HepG2 (cell line): ENCODE measurements around the gene IFT122. TPM values are rescaled to one million over a fixed set of nuclear protein-coding genes. Genes with fewer than 3 reads are reported as not detected.
"Not testable (repeated sequence)": the region's sequence is repeated elsewhere in the genome, so short reads cannot be mapped to it uniquely, and the experiment has no call there.

Experiments used
- ATAC-seq: fragments of 200-7000 bp; cut with Tn5 transposase; 3 replicates; pipeline ENCODE4 v1.9.1; 2020; ENCODE audit warnings: mild to moderate bottlenecking, moderate library complexity
- BruUV-seq: library from RNA; stranded (reverse); fragments of 400-500 nt; replicated peaks from 2 replicates; lab custom pipeline; 2021; lab: Mats Ljungman, UMichigan
- CTCF ChIA-PET: fragments of 300-600 bp; formaldehyde crosslinking; extraction: SDS; loops from one replicate; lab custom pipeline; 2021; ENCODE audit warnings: low total read pairs, inconsistent platforms, low intra/inter-chr PET ratio; lab: Yijun Ruan, JAX
- POLR2A ChIA-PET: fragments of 350-600 bp; sonication (Branson Sonifier 250); formaldehyde crosslinking; loops from one replicate; lab custom pipeline; 2020; ENCODE audit warnings: antibody characterized with exemption, inconsistent platforms; lab: Yijun Ruan, JAX
- DNase-seq: peaks from one replicate; pipeline ENCODE4 v3.0.0-alpha.2; 2015; ENCODE audit warnings: low spot score
- FAIRE-seq: peaks from 3 replicates; lab custom pipeline; 2011; peaks lifted over from hg19 to GRCh38; lab: Jason Lieb, UNC
- H2AFZ ChIP-seq: one replicate; pipeline ENCODE4 v1.6.1; 2011; ENCODE audit warnings: low read length, inconsistent platforms
- H3K27ac ChIP-seq: fragments of 300-600 bp; 3 replicates; pipeline ENCODE4 v1.8.0; 2011; ENCODE audit warnings: mixed run types, mild to moderate bottlenecking, mixed read lengths, low read length, inconsistent platforms; ENCODE audit not compliant: insufficient read depth; ENCODE audit errors: extremely low read length
- H3K27me3 ChIP-seq, 2 experiments: fragments of 200-600 bp in 1 of 2; 2 replicates in 1 of 2; 3 replicates in 1 of 2; pipeline versions ENCODE4 v1.6.0 to v1.8.0; 2011; ENCODE audit warnings: low read length in 2 of 2, mild to moderate bottlenecking in 2 of 2, moderate library complexity in 2 of 2, inconsistent platforms in 1 of 2; ENCODE audit not compliant: insufficient read depth in 2 of 2, control insufficient read depth in 1 of 2
- H3K36me3 ChIP-seq, 2 experiments: fragments of 200-600 bp in 1 of 2; replicated peaks in 1 of 2; 2 replicates in 1 of 2; 3 replicates in 1 of 2; pipeline versions ENCODE4 v1.5.1 to v1.8.0; 2011; ENCODE audit warnings: low read length in 2 of 2, inconsistent platforms in 1 of 2; ENCODE audit not compliant: insufficient read depth in 2 of 2, control insufficient read depth in 1 of 2
- H3K4me1 ChIP-seq: 2 replicates; pipeline ENCODE4 v1.5.1; 2012; ENCODE audit warnings: low read length, inconsistent platforms; ENCODE audit not compliant: insufficient read depth
- H3K4me2 ChIP-seq: 2 replicates; pipeline ENCODE4 v1.6.0; 2011; ENCODE audit warnings: low read depth, low read length, inconsistent platforms
- H3K4me3 ChIP-seq, 3 experiments: fragments of 200-600 bp in 1 of 3; sonication (generic), shearing (Covaris generic) in 1 of 3; replicated peaks in 1 of 3; 2 replicates each; pipeline ENCODE4 v1.5.1; 2011 to 2016; ENCODE audit warnings: low read length in 3 of 3, inconsistent platforms in 2 of 3, low read depth in 2 of 3, mild to moderate bottlenecking in 2 of 3, control low read depth in 1 of 3, mixed read lengths in 1 of 3; ENCODE audit not compliant: insufficient read depth in 1 of 3
- H3K79me2 ChIP-seq: one replicate; pipeline ENCODE4 v1.6.1; 2011; ENCODE audit warnings: low read length, inconsistent platforms; ENCODE audit not compliant: insufficient read depth
- H3K9ac ChIP-seq: 2 replicates; pipeline ENCODE4 v1.6.0; 2011; ENCODE audit warnings: mild to moderate bottlenecking, low read depth, low read length, inconsistent platforms; ENCODE audit not compliant: insufficient read depth
- H3K9me3 ChIP-seq: 2 replicates; pipeline ENCODE4 v1.5.1; 2012; ENCODE audit warnings: mild to moderate bottlenecking, low read length
- H4K20me1 ChIP-seq: 2 replicates; pipeline ENCODE4 v1.6.0; 2011; ENCODE audit warnings: inconsistent platforms, mild to moderate bottlenecking, low read length, moderate library complexity; ENCODE audit not compliant: insufficient read depth
- FOXO1 ChIP-seq: sonication (generic); formaldehyde crosslinking; IDR thresholded peaks from 2 replicates; pipeline ENCODE4 v1.4.0; 2020; ENCODE audit warnings: missing genetic modification reagents
- JUNB ChIP-seq: sonication (generic); formaldehyde crosslinking; IDR thresholded peaks from 2 replicates; pipeline ENCODE4 v1.8.0; 2022; ENCODE audit warnings: missing genetic modification reagents, mild to moderate bottlenecking, borderline replicate concordance
- JUND ChIP-seq: sonication (generic); formaldehyde crosslinking; IDR thresholded peaks from 2 replicates; pipeline ENCODE4 v1.8.0; 2022; ENCODE audit warnings: mild to moderate bottlenecking, missing genetic modification reagents
- SP4 ChIP-seq: sonication (generic); formaldehyde crosslinking; IDR thresholded peaks from 2 replicates; pipeline ENCODE4 v1.8.1; 2023; ENCODE audit warnings: mild to moderate bottlenecking, missing genetic modification reagents
- SYNCRIP ChIP-seq: fragments of 200-400 bp; formaldehyde crosslinking; IDR thresholded peaks from 2 replicates; pipeline ENCODE4 v1.6.1; 2018; ENCODE audit warnings: mild to moderate bottlenecking, low read depth, low read length; ENCODE audit not compliant: insufficient read depth
- TFDP2 ChIP-seq: sonication (generic); formaldehyde crosslinking; IDR thresholded peaks from 2 replicates; pipeline ENCODE4 v1.4.0; 2020; ENCODE audit warnings: missing genetic modification reagents
- ZNF121 ChIP-seq: sonication (generic); formaldehyde crosslinking; IDR thresholded peaks from 2 replicates; pipeline ENCODE4 v1.5.0; 2020; ENCODE audit warnings: mild to moderate bottlenecking, missing genetic modification reagents
- ZNF383 ChIP-seq: sonication (generic); formaldehyde crosslinking; IDR thresholded peaks from 2 replicates; pipeline ENCODE4 v1.4.0; 2020; ENCODE audit warnings: missing genetic modification reagents, mild to moderate bottlenecking, borderline replicate concordance
- WGBS: methylation state at CpG from one replicate; pipeline ENCODE4 v1.1.6; 2017; ENCODE audit warnings: low lambda C conversion rate; 5-methylcytosine and 5-hydroxymethylcytosine counted together
- in situ Hi-C: cut with HindIII; loops from 2 replicates; pipeline ENCODE4 v1.10.0; 2017; ENCODE audit warnings: low pct_unique_long_range_greater_than_20kb; ENCODE audit not compliant: extremely low pct_ligation_motif_present
- intact Hi-C: fragments of 100-400 bp; cut with micrococcal nuclease; formaldehyde crosslinking; loops from one replicate; pipeline ENCODE4 v1.10.0; 2022; ENCODE audit not compliant: unreplicated experiment
- polyA plus RNA-seq, 8 experiments: library from polyadenylated mRNA; depleted of rRNA in 3 of 8; stranded (reverse) in 7 of 8; unstranded in 1 of 8; fragments of >200 nt; fragmentation: Illumina TruSeq in 4 of 8; extraction: Trizol in 4 of 8; gene quantifications; 2 replicates each; pipeline versions ENCODE4 v1.2.1 to v1.2.3, GENCODE V29; 2011 to 2016; ENCODE audit warnings: low read depth in 4 of 8, missing spikeins in 1 of 8, mixed read lengths in 1 of 8; ENCODE audit not compliant: insufficient read depth in 1 of 8
- total RNA-seq, 5 experiments: library from RNA; depleted of rRNA; stranded (reverse); fragments of >200 nt; fragmentation: Illumina TruSeq; extraction: Trizol; gene quantifications; 2 replicates each; pipeline ENCODE4 v1.2.3, GENCODE V29; 2016; ENCODE audit warnings: low read depth in 1 of 5
- TF ChIP-seq, protein P1 (sequence below): sonication (generic); formaldehyde crosslinking; IDR thresholded peaks from 2 replicates; pipeline ENCODE4 v1.8.0; 2022; ENCODE audit warnings: missing genetic modification reagents, mild to moderate bottlenecking, inconsistent platforms, borderline replicate concordance

The IFT122 gene
- total and polyA plus RNA-seq, 2 of the 13 experiments (the other 11 are each of a cell fraction or from before 2014, with no cell fraction given): 10.1 to 10.3 TPM

DNA sequence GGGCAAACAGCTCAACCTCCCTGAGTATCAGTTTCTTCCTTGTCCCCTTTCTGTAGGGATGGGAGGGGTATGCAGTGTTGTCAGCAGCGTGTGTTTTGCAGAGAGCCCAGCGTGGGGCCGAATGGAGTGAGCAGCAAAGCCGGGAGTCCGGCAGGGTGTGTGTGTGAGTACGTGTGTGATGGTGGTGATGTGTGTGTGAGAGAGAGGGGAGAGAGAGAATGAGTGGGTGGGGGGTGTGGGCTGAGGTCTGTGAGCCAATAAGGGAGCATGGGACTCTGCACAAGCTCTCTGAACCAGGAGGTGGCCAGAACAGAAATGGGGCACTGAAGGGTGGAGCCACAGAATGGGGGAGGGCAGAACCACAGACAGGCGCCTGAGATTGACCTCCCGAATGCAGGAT lies 43.8 kb downstream of the IFT122 start:
- no peak for ATAC-seq
- no peaks in the 10 kb centered on the region for H3K27me3 ChIP-seq
- in situ Hi-C loops (no loop called here), intact Hi-C loops (no loop called here)
- H3K79me2 ChIP-seq: no peaks in the 10 kb centered on the region
- H3K36me3 ChIP-seq: peaks cover 5 to 23% of the 10 kb centered on the region in 2 experiments; a peak in 3 of 5 replicates
- no peak overlapping the region for H3K9ac ChIP-seq
- H3K4me1 ChIP-seq: no peaks in the 10 kb centered on the region
- no peak overlapping the region for H3K4me2 ChIP-seq
- WGBS: 91% methylated on average over 8 of the region's 8 CpGs
- TF ChIP-seq, protein P1, sequence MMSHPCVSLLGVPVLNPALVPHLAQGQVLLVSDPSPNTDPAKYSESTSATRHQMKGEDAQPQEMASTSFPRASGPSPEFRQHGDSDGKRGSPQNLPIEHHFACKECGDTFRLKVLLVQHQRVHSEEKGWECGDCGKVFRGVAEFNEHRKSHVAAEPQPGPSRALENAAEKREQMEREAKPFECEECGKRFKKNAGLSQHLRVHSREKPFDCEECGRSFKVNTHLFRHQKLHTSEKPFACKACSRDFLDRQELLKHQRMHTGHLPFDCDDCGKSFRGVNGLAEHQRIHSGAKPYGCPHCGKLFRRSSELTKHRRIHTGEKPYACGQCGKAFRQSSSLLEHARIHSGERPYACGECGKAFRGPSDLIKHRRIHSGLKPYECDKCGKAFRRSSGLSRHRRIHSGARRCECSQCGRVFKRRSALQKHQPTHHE: no peak
- no peak for TF ChIP-seq JUND (CRISPR knock-in tag)
- TF ChIP-seq TFDP2: no peak
- TF ChIP-seq SYNCRIP: no peak
- TF ChIP-seq ZNF383 (CRISPR knock-in tag): no peak
- TF ChIP-seq ZNF121 (CRISPR knock-in tag): no peak
- TF ChIP-seq JUNB (CRISPR knock-in tag): no peak
- TF ChIP-seq FOXO1 (CRISPR knock-in tag): no peak
- no peak for TF ChIP-seq SP4
- TF ChIP-seq, all 625 proteins: peak for 0
- no peak overlapping the region for H3K27ac ChIP-seq
- ChIA-PET POLR2A (no interaction called here), CTCF (no interaction called here)
- FAIRE-seq (no peak), DNase-seq (no peak)
- H4K20me1 ChIP-seq: no peaks in the 10 kb centered on the region
- H3K4me3 ChIP-seq: no peak overlapping the region
- H3K9me3 ChIP-seq: no peaks in the 10 kb centered on the region
- BruUV-seq: no TSS peak
- no peak overlapping the region for H2AFZ ChIP-seq

- POLR2A ChIA-PET, H3K4me2 ChIP-seq, H3K27ac ChIP-seq, H3K4me1 ChIP-seq, H3K9ac ChIP-seq, intact Hi-C loops, CTCF ChIA-PET, H3K79me2 ChIP-seq, H4K20me1 ChIP-seq, H3K4me3 ChIP-seq, H3K27me3 ChIP-seq, ATAC-seq, BruUV-seq, DNase-seq, FAIRE-seq, H2AFZ ChIP-seq, in situ Hi-C loops, H3K9me3 ChIP-seq: not testable (repeated sequence)
- peaks cover 0 to 14% of the 10 kb centered on the region in 2 experiments; a peak in 3 of 5 replicates for H3K36me3 ChIP-seq
- 95% methylated on average over 6 of the region's 6 CpGs for WGBS
Measured at GRCh38 chr3:129485146-129485545, 45.1 kb downstream of the IFT122 start.
